Epithelial cell of esophagus (primary cell): Measurements from ENCODE around the gene URB1.

Source experiments
- DNase-seq: peaks from one replicate; pipeline ENCODE4 v3.0.0; 2010; ENCODE audit warnings: low read depth
- H3K4me3 ChIP-seq: 2 replicates; pipeline ENCODE4 v1.5.1; 2011; ENCODE audit warnings: mild to moderate bottlenecking, low read length, control low read depth
- TF ChIP-seq, protein P1 (sequence below): IDR thresholded peaks from 2 replicates; pipeline ENCODE4 v1.5.1; 2011; ENCODE audit warnings: low read depth, mild to moderate bottlenecking, low read length, control low read depth, inconsistent platforms; ENCODE audit not compliant: insufficient read depth; ENCODE audit errors: missing control alignments

The URB1 gene

DNA sequence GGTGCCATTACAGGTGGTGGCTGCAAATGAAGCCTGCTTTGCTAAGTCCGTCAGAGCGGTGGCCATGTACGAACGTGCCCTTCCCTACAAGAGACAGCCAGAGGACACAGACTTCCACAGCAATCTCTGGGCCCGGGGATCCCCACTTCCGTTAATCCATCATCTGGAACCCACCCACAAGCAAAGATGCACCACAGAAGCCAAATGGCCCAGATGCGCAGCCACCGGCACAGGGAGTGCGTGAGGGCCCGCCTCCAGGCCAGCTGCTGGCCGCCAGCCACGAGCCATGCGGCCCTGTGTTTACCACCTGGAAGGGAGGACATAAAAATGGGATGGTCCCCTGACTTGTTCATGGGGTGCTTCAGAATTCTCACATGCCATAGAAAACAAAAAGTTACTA, 72.1 kb downstream of the URB1 start:
- H3K4me3 ChIP-seq = no peak overlapping the region
- TF ChIP-seq, protein P1, sequence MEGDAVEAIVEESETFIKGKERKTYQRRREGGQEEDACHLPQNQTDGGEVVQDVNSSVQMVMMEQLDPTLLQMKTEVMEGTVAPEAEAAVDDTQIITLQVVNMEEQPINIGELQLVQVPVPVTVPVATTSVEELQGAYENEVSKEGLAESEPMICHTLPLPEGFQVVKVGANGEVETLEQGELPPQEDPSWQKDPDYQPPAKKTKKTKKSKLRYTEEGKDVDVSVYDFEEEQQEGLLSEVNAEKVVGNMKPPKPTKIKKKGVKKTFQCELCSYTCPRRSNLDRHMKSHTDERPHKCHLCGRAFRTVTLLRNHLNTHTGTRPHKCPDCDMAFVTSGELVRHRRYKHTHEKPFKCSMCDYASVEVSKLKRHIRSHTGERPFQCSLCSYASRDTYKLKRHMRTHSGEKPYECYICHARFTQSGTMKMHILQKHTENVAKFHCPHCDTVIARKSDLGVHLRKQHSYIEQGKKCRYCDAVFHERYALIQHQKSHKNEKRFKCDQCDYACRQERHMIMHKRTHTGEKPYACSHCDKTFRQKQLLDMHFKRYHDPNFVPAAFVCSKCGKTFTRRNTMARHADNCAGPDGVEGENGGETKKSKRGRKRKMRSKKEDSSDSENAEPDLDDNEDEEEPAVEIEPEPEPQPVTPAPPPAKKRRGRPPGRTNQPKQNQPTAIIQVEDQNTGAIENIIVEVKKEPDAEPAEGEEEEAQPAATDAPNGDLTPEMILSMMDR = no peak
- DNase-seq = no peak

DNA sequence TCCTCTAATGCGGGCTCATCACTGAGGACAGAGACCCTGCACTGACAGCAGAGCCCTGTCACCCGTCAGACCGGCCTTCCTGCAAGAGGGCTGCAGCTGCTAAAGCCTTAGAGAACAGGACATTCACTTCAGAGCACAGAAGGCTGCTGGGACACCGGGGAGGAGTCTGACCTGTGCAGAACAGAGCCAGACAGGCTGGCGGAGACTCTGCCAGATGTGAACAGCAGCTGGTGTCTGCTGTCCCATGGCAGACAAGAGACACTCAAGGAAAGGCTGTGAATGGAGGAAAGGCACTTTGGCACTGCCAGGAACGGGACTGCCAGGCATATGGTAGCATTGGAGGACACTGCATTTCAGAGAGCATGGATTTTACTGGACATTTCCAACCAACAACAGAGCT, 72.8 kb downstream of the URB1 start:
- TF ChIP-seq, protein P1 = no peak
- DNase-seq = no peak
- no peak overlapping the region for H3K4me3 ChIP-seq

DNA sequence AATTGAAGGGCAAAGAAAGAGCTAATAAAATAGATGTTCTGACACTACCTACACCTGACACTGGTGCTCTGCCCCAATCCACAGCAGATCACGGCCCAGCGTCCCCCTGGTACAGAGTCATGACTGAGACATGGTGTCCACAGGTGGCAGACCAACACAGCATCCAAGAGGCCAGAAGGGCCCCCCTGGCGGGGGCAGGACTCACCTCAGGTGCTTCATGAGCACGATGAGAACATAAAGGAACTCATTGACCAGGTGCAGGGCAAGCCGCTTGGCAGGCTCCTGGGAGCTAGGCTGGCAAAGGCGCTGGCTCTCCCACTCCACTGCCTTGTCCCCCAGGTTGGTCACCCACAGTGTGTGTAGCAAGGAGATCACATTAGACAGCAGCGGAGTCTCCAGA, 73.8 kb downstream of the URB1 start:
- DNase-seq = no peak
- TF ChIP-seq, protein P1 = no peak
- H3K4me3 ChIP-seq = no peak overlapping the region

DNA sequence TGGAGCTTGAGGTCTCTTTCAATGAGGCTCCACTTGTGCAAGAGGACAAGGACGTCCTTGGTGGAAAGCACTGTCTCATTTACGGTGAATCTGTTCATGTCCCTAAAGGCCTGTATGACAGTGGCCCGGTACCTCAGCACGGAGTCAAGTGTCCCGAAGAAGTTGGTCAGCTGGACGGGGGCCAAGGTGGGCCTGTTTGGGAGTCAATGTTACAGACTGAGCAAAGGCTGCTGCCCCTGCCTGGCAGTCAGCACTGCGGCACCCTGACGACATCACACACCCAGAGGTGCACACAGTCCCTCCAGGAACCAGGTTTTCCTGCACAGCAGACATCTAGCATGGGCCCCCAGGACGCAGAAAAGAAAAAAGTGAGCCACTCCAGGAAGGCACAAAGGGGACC, 75.1 kb downstream of the URB1 start:
- TF ChIP-seq, protein P1 = no peak
- no peak for DNase-seq

DNA sequence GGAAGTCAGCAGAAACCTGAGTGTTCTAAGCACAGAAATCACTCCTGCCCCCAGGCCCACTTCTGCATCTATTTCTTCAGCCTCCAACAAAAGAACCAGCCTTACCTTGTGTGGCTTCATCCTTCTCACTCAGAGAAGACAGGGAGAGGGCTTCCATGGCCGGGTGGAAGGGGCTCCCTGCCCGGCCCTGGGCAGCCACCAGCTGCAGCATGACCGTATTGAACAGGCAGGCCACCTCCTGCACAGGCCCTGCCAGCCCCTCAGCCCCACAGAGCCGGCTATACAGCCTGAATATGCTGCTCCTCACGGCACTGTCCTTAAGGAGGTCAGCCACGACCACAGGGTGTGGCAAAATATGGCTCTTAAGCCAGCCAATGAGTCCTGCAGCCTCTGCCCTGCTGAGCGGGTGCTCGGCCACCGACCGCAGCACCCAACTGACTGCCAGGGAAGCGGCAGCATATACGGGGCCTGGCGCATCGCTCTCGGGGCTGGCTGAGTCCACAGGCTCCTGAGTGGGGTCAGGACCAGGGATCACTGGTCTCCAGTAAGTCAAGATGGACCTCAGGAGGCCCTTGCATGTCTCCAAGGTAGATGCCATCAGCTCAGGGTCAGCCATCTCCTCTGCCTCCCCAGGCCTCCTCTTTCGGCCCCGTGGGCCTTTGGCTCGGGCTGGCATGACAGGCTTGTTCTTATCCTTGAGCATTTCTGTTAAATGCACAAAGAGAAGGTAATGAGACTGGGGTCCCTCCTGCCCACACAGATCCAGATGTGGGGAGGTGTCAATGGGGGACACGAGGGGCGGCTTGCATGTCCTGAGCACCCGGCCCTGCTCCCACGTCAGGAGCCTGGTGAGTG, 76.2 kb downstream of the URB1 start:
- TF ChIP-seq, protein P1 = no peak
- no peak overlapping the region for H3K4me3 ChIP-seq
- no peak for DNase-seq

More for the DNA sequence above, 75.1 kb downstream of the URB1 start:
- H3K4me3 ChIP-seq = no peak overlapping the region

DNA sequence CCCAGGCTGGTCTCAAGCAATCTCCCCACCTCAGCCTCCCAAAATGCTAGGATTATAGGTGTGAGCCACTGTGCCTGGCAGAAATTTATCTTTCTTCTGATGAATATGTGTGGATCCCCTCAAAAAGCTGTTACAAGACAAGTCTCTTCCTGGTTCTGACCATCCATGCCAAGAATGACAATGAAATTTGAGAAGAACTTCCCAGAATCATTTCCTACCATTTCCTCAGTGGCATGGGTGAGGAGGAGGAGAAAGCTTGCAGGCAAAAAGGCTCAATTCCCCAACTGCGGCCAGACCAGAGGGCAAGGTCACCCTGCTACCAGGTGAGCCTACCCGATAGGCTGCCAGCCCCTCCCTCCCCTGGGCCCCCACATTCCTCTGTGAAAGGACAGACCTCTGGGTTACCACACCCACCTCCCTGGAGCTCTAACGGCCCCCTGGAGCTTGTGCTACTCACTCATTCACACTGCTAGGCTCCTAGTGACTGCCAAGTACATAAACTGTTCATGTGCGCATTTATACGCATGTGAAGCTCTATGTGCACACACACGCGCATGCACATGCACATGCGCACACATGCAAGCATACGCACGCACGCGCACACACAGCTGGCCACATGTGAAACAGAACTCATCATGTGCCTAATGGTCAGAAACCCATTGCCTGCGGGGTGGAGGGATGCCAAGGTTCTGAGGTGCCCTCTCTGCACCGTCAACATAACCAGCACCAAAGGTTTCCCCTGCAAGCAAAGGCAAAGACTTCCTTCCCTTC, 77.1 kb downstream of the URB1 start:
- no peak for DNase-seq
- TF ChIP-seq, protein P1 = no peak
- no peak overlapping the region for H3K4me3 ChIP-seq
